NT2/D1 (cell line): ENCODE results near the gene USP17L30.
"Not testable (repeated sequence)": the region's sequence is repeated elsewhere in the genome, so short reads cannot be mapped to it uniquely, and the experiment has no call there.

Experiments
- SUZ12 ChIP-seq: IDR thresholded peaks from 2 replicates; pipeline ENCODE4 v1.6.1; 2011; ENCODE audit not compliant: insufficient read length, insufficient read depth; ENCODE audit errors: extremely low read depth
- YY1 ChIP-seq: IDR thresholded peaks from 2 replicates; pipeline ENCODE4 v1.6.1; 2011; ENCODE audit not compliant: insufficient read length, insufficient read depth
- ZNF274 ChIP-seq: IDR thresholded peaks from 2 replicates; pipeline ENCODE4 v1.6.1; 2011; ENCODE audit warnings: mild to moderate bottlenecking, low read depth, low read length

GRCh38 chr4:9334358-9334757, 28.6 kb upstream of the USP17L30 start, which contains the start of gene USP17L26:
- not testable (repeated sequence) for TF ChIP-seq SUZ12, YY1, ZNF274
